Astrocyte of the spinal cord (primary cell): ENCODE measurements around the gene RANBP1.

Source experiments
- DNase-seq: peaks from one replicate; pipeline ENCODE4 v3.0.0; 2011; ENCODE audit warnings: low read depth, low spot score
- H3K4me3 ChIP-seq: 2 replicates; pipeline ENCODE4 v1.5.1; 2011; ENCODE audit warnings: low read depth, mild to moderate bottlenecking, low read length, moderate library complexity
- CTCF ChIP-seq: IDR thresholded peaks from 2 replicates; pipeline ENCODE4 v1.5.1; 2012; ENCODE audit warnings: low read depth, mild to moderate bottlenecking, low read length, inconsistent platforms
- in situ Hi-C: cut with HindIII; loops from 2 replicates; pipeline ENCODE4 v1.10.0; 2017; ENCODE audit warnings: low sequenced_read_pairs

RANBP1 gene

GRCh38 chr22:20117633-20118299 lies 1.9 kb downstream of the RANBP1 start:
- H3K4me3 ChIP-seq = peak overlapping the region; percentile 78
- in situ Hi-C loops = no loop called here
- no peak for DNase-seq
- TF ChIP-seq CTCF = no peak

GRCh38 chr22:20118300-20119020 lies 2.6 kb downstream of the RANBP1 start:
- TF ChIP-seq CTCF = no peak
- no peak for DNase-seq
- H3K4me3 ChIP-seq = peak overlapping the region; percentile 78
- in situ Hi-C loops = no loop called here

GRCh38 chr22:20121856-20122415 lies 6.0 kb downstream of the RANBP1 start:
- TF ChIP-seq CTCF = no peak
- no peak overlapping the region for H3K4me3 ChIP-seq
- no peak for DNase-seq
- in situ Hi-C loops = no loop called here

GRCh38 chr22:20123366-20124082 lies 7.6 kb downstream of the RANBP1 start:
- no peak for DNase-seq
- no peak overlapping the region for H3K4me3 ChIP-seq
- no peak for TF ChIP-seq CTCF
- in situ Hi-C loops = no loop called here

- no peak for DNase-seq
- TF ChIP-seq CTCF = no peak
- H3K4me3 ChIP-seq = no peak overlapping the region
- in situ Hi-C loops = no loop called here
Observed at GRCh38 chr22:20124083-20124787, 8.3 kb downstream of the RANBP1 start.
